Epithelial cell of esophagus (primary cell): ENCODE measurements around the gene NUDT2.

Experiments
- DNase-seq: peaks from one replicate; pipeline ENCODE4 v3.0.0; 2010; ENCODE audit warnings: low read depth
- H3K4me3 ChIP-seq: 2 replicates; pipeline ENCODE4 v1.5.1; 2011; ENCODE audit warnings: mild to moderate bottlenecking, low read length, control low read depth
- CTCF ChIP-seq: IDR thresholded peaks from 2 replicates; pipeline ENCODE4 v1.5.1; 2011; ENCODE audit warnings: low read depth, mild to moderate bottlenecking, low read length, control low read depth, inconsistent platforms; ENCODE audit not compliant: insufficient read depth; ENCODE audit errors: missing control alignments

NUDT2 gene

GRCh38 chr9:34375901-34376595 is 46.7 kb downstream of the NUDT2 start:
- peak overlapping the region; percentile 69 for H3K4me3 ChIP-seq
- peak; percentile 27 for TF ChIP-seq CTCF
- DNase-seq, result peak; percentile 46

GRCh38 chr9:34376596-34377403 is 47.4 kb downstream of the NUDT2 start, which contains the start of gene MYORG:
Gene MYORG, minus strand, starts transcription at chr9:34376898. Its CDS starts 3,955 bp downstream, at chr9:34372943.
- no peak for TF ChIP-seq CTCF
- peak; percentile 97 for DNase-seq
- peak within 1 kb of the TSS; percentile 69 for H3K4me3 ChIP-seq

GRCh38 chr9:34377404-34377746 is 48.0 kb downstream of the NUDT2 start:
- no peak for TF ChIP-seq CTCF
- H3K4me3 ChIP-seq, result peak overlapping the region; percentile 69
- no peak for DNase-seq

GRCh38 chr9:34378376-34379060 is 49.1 kb downstream of the NUDT2 start:
- no peak overlapping the region for H3K4me3 ChIP-seq
- DNase-seq, result no peak
- TF ChIP-seq CTCF, result no peak

- peak overlapping the region; percentile 43 for H3K4me3 ChIP-seq
- peak; percentile 99 for TF ChIP-seq CTCF
- DNase-seq, result peak; percentile 87
Observed at GRCh38 chr9:34379334-34380033, 50.1 kb downstream of the NUDT2 start.

GRCh38 chr9:34380034-34380510 is 50.7 kb downstream of the NUDT2 start:
- no peak for DNase-seq
- no peak for TF ChIP-seq CTCF
- H3K4me3 ChIP-seq, result peak overlapping the region; percentile 43
